ENCODE measurements around the gene DPH6.

DPH6 gene

GRCh38 chr15:35410775-35411174 lies 135.2 kb downstream of the DPH6 start:
- Histone ChIP-seq H3K79me1 (replicated peaks; ENCODE audit: low read length, poor library complexity, severe bottlenecking) (no peaks in the 10 kb centered on the region), H4K91ac (ENCODE audit: low read length) (no peak overlapping the region), H3K4me1 (ENCODE audit: control insufficient read depth, insufficient read depth, low read depth, low read length) (no peaks in the 10 kb centered on the region), H3K18ac (ENCODE audit: low read depth in 1 of 2, low read length in 2 of 2) (no peak overlapping the region), H3K36me3 (ENCODE audit: control insufficient read depth in 1 of 2, insufficient read depth in 2 of 2, low read depth in 1 of 2, low read length in 2 of 2) (no peaks in the 10 kb centered on the region), H3K23ac (ENCODE audit: low read length in 2 of 2) (no peak overlapping the region), H2AFZ (ENCODE audit: low read depth, low read length) (no peak overlapping the region), H3K27me3 (ENCODE audit: control insufficient read depth in 1 of 2, insufficient read depth in 1 of 2, low read length in 2 of 2) (no peaks in the 10 kb centered on the region), H3K4me3 (ENCODE audit: insufficient read depth in 1 of 2, low read depth in 1 of 2, low read length in 2 of 2) (no peak overlapping the region), H2BK15ac (ENCODE audit: low read depth, poor library complexity, severe bottlenecking) (no peak overlapping the region), H4K8ac (ENCODE audit: low read length) (no peak overlapping the region), H3K9ac (ENCODE audit: low read length) (no peak overlapping the region), H2BK5ac (ENCODE audit: low read depth, low read length, poor library complexity, severe bottlenecking) (no peak overlapping the region), H2BK12ac (ENCODE audit: low read length in 2 of 2) (no peak overlapping the region), H3K27ac (ENCODE audit: low read length, poor library complexity, severe bottlenecking) (no peak overlapping the region), H3K4ac (ENCODE audit: low read depth in 1 of 2, low read length in 2 of 2) (no peak overlapping the region), H2AK5ac (ENCODE audit: low read length, severe bottlenecking) (no peak overlapping the region), H3K4me2 (ENCODE audit: low read length, poor library complexity, severe bottlenecking) (no peak overlapping the region), H3K9me3 (ENCODE audit: control insufficient read depth, low read length) (no peaks in the 10 kb centered on the region), H2BK120ac (ENCODE audit: low read depth, low read length) (no peak overlapping the region), H3K14ac (ENCODE audit: low read length in 2 of 2) (no peak overlapping the region)
- no CpG with 5 or more reads among the region's 1 CpG for WGBS
- no peak for DNase-seq

- Histone ChIP-seq H2AK5ac (ENCODE audit: low read length, severe bottlenecking) (no peak overlapping the region), H3K27ac (ENCODE audit: low read length, poor library complexity, severe bottlenecking) (no peak overlapping the region), H3K14ac (ENCODE audit: low read length in 2 of 2) (no peak overlapping the region), H3K9ac (ENCODE audit: low read length) (no peak overlapping the region), H3K18ac (ENCODE audit: low read depth in 1 of 2, low read length in 2 of 2) (no peak overlapping the region), H3K4me1 (ENCODE audit: control insufficient read depth, insufficient read depth, low read depth, low read length) (no peaks in the 10 kb centered on the region), H3K36me3 (ENCODE audit: control insufficient read depth in 1 of 2, insufficient read depth in 2 of 2, low read depth in 1 of 2, low read length in 2 of 2) (no peaks in the 10 kb centered on the region), H3K4me2 (ENCODE audit: low read length, poor library complexity, severe bottlenecking) (no peak overlapping the region), H2BK5ac (ENCODE audit: low read depth, low read length, poor library complexity, severe bottlenecking) (no peak overlapping the region), H2BK120ac (ENCODE audit: low read depth, low read length) (no peak overlapping the region), H3K4ac (ENCODE audit: low read depth in 1 of 2, low read length in 2 of 2) (no peak overlapping the region), H3K23ac (ENCODE audit: low read length in 2 of 2) (no peak overlapping the region), H2BK12ac (ENCODE audit: low read length in 2 of 2) (no peak overlapping the region), H2AFZ (ENCODE audit: low read depth, low read length) (no peak overlapping the region), H2BK15ac (ENCODE audit: low read depth, poor library complexity, severe bottlenecking) (no peak overlapping the region), H4K8ac (ENCODE audit: low read length) (no peak overlapping the region), H3K27me3 (ENCODE audit: control insufficient read depth in 1 of 2, insufficient read depth in 1 of 2, low read length in 2 of 2) (no peaks in the 10 kb centered on the region), H3K9me3 (ENCODE audit: control insufficient read depth, low read length) (no peaks in the 10 kb centered on the region), H3K4me3 (ENCODE audit: insufficient read depth in 1 of 2, low read depth in 1 of 2, low read length in 2 of 2) (no peak overlapping the region), H3K79me1 (replicated peaks; ENCODE audit: low read length, poor library complexity, severe bottlenecking) (no peaks in the 10 kb centered on the region), H4K91ac (ENCODE audit: low read length) (no peak overlapping the region)
- no peak for DNase-seq
- WGBS, result 96% methylated on average over 2 of the region's 3 CpGs
Measured at GRCh38 chr15:35399901-35400300, 146.1 kb downstream of the DPH6 start.

GRCh38 chr15:35397027-35397426 lies 148.9 kb downstream of the DPH6 start:
- H2BK15ac ChIP-seq (ENCODE audit: low read depth, poor library complexity, severe bottlenecking), result no peak overlapping the region
- H4K91ac ChIP-seq (ENCODE audit: low read length), result no peak overlapping the region
- no peak overlapping the region for H3K4me3 ChIP-seq (ENCODE audit: insufficient read depth in 1 of 2, low read depth in 1 of 2, low read length in 2 of 2)
- H2AK5ac ChIP-seq (ENCODE audit: low read length, severe bottlenecking), result no peak overlapping the region
- H3K36me3 ChIP-seq (ENCODE audit: control insufficient read depth in 1 of 2, insufficient read depth in 2 of 2, low read depth in 1 of 2, low read length in 2 of 2), result no peaks in the 10 kb centered on the region
- H3K27me3 ChIP-seq (ENCODE audit: control insufficient read depth in 1 of 2, insufficient read depth in 1 of 2, low read length in 2 of 2), result no peaks in the 10 kb centered on the region
- H3K18ac ChIP-seq (ENCODE audit: low read depth in 1 of 2, low read length in 2 of 2), result no peak overlapping the region
- no peak overlapping the region for H3K23ac ChIP-seq (ENCODE audit: low read length in 2 of 2)
- H3K4me2 ChIP-seq (ENCODE audit: low read length, poor library complexity, severe bottlenecking), result no peak overlapping the region
- no peaks in the 10 kb centered on the region for H3K9me3 ChIP-seq (ENCODE audit: control insufficient read depth, low read length)
- H3K4me1 ChIP-seq (ENCODE audit: control insufficient read depth, insufficient read depth, low read depth, low read length), result no peaks in the 10 kb centered on the region
- no peak overlapping the region for H3K9ac ChIP-seq (ENCODE audit: low read length)
- H3K27ac ChIP-seq (ENCODE audit: low read length, poor library complexity, severe bottlenecking), result no peak overlapping the region
- DNase-seq, result peak; percentile 36
- H2BK120ac ChIP-seq (ENCODE audit: low read depth, low read length), result no peak overlapping the region
- H3K14ac ChIP-seq (ENCODE audit: low read length in 2 of 2), result no peak overlapping the region
- no peak overlapping the region for H2BK5ac ChIP-seq (ENCODE audit: low read depth, low read length, poor library complexity, severe bottlenecking)
- no peak overlapping the region for H2AFZ ChIP-seq (ENCODE audit: low read depth, low read length)
- H4K8ac ChIP-seq (ENCODE audit: low read length), result no peak overlapping the region
- no peak overlapping the region for H3K4ac ChIP-seq (ENCODE audit: low read depth in 1 of 2, low read length in 2 of 2)
- no peak overlapping the region for H2BK12ac ChIP-seq (ENCODE audit: low read length in 2 of 2)
- H3K79me1 ChIP-seq (replicated peaks; ENCODE audit: low read length, poor library complexity, severe bottlenecking), result no peaks in the 10 kb centered on the region

- Histone ChIP-seq H3K4me1 (ENCODE audit: control insufficient read depth, insufficient read depth, low read depth, low read length) (no peaks in the 10 kb centered on the region), H2AK5ac (ENCODE audit: low read length, severe bottlenecking) (no peak overlapping the region), H3K4ac (ENCODE audit: low read depth in 1 of 2, low read length in 2 of 2) (no peak overlapping the region), H3K9me3 (ENCODE audit: control insufficient read depth, low read length) (no peaks in the 10 kb centered on the region), H4K91ac (ENCODE audit: low read length) (no peak overlapping the region), H2BK15ac (ENCODE audit: low read depth, poor library complexity, severe bottlenecking) (no peak overlapping the region), H3K23ac (ENCODE audit: low read length in 2 of 2) (no peak overlapping the region), H3K4me2 (ENCODE audit: low read length, poor library complexity, severe bottlenecking) (no peak overlapping the region), H3K18ac (ENCODE audit: low read depth in 1 of 2, low read length in 2 of 2) (no peak overlapping the region), H3K79me1 (replicated peaks; ENCODE audit: low read length, poor library complexity, severe bottlenecking) (no peaks in the 10 kb centered on the region), H4K8ac (ENCODE audit: low read length) (no peak overlapping the region), H3K9ac (ENCODE audit: low read length) (no peak overlapping the region), H3K4me3 (ENCODE audit: insufficient read depth in 1 of 2, low read depth in 1 of 2, low read length in 2 of 2) (no peak overlapping the region), H2BK120ac (ENCODE audit: low read depth, low read length) (no peak overlapping the region), H3K36me3 (ENCODE audit: control insufficient read depth in 1 of 2, insufficient read depth in 2 of 2, low read depth in 1 of 2, low read length in 2 of 2) (no peaks in the 10 kb centered on the region), H3K27ac (ENCODE audit: low read length, poor library complexity, severe bottlenecking) (no peak overlapping the region), H3K14ac (ENCODE audit: low read length in 2 of 2) (no peak overlapping the region), H2BK12ac (ENCODE audit: low read length in 2 of 2) (no peak overlapping the region), H3K27me3 (ENCODE audit: control insufficient read depth in 1 of 2, insufficient read depth in 1 of 2, low read length in 2 of 2) (no peaks in the 10 kb centered on the region), H2BK5ac (ENCODE audit: low read depth, low read length, poor library complexity, severe bottlenecking) (no peak overlapping the region), H2AFZ (ENCODE audit: low read depth, low read length) (no peak overlapping the region)
- 100% methylated on average over 1 of the region's 2 CpGs for WGBS
- DNase-seq, result peak; percentile 50
Measured at GRCh38 chr15:35394416-35394815, 151.5 kb downstream of the DPH6 start.
